ENCODE results near the gene GALNT1. TPM values are rescaled to one million over a fixed set of nuclear protein-coding genes. Genes with fewer than 3 reads are reported as not detected.

Gene GALNT1
- total and polyA plus RNA-seq, 2 of the 4 experiments (the other 2 are of a cell fraction): 24.9 to 43.9 TPM

GRCh38 chr18:35732162-35732561 is 150.6 kb downstream of the GALNT1 start:
- Histone ChIP-seq H3K9me1 (ENCODE audit: insufficient read depth, low read length) (peaks cover 3% of the 10 kb centered on the region; the same call in 1 of the 2 replicates), H2BK5ac (ENCODE audit: low read depth, low read length, poor library complexity, severe bottlenecking) (no peak overlapping the region), H2AK9ac (replicated peaks; ENCODE audit: low read depth, low read length, poor library complexity) (no peak overlapping the region), H3K36me3 (ENCODE audit: control insufficient read depth, insufficient read depth, low read length) (no peaks in the 10 kb centered on the region), H3K27me3 (ENCODE audit: control insufficient read depth, insufficient read depth, low read length) (peaks cover 2% of the 10 kb centered on the region; the same call in 1 of the 2 replicates), H3K4me2 (ENCODE audit: low read depth, low read length) (no peak overlapping the region), H2AK5ac (ENCODE audit: low read depth, low read length) (no peak overlapping the region), H2BK20ac (ENCODE audit: low read depth, low read length) (no peak overlapping the region), H3K9ac (ENCODE audit: low read depth, low read length) (no peak overlapping the region), H4K8ac (ENCODE audit: low read depth in 2 of 2, low read length in 2 of 2) (no peak overlapping the region), H3K4ac (ENCODE audit: low read depth, low read length) (no peak overlapping the region), H3K18ac (ENCODE audit: low read depth, low read length) (no peak overlapping the region), H2BK120ac (ENCODE audit: low read depth, low read length) (no peak overlapping the region), H3K4me1 (ENCODE audit: control insufficient read depth, insufficient read depth, low read length) (no peaks in the 10 kb centered on the region), H3K23ac (ENCODE audit: low read depth, low read length) (no peak overlapping the region), H4K20me1 (ENCODE audit: insufficient read depth, low read length) (no peaks in the 10 kb centered on the region), H4K91ac (ENCODE audit: insufficient read depth, low read depth, low read length) (no peak overlapping the region), H2BK15ac (ENCODE audit: low read depth, low read length) (no peak overlapping the region), H2AFZ (replicated peaks; ENCODE audit: low read length, poor library complexity) (no peak overlapping the region), H4K5ac (ENCODE audit: low read depth, low read length) (no peak overlapping the region), H3K27ac (ENCODE audit: insufficient read depth, low read length) (no peak overlapping the region), H3K4me3 (ENCODE audit: insufficient read depth, low read depth, low read length) (no peak overlapping the region), H3K56ac (ENCODE audit: extremely low read depth, insufficient read depth, low read length) (no peak overlapping the region), H3K79me1 (ENCODE audit: low read depth in 1 of 2, low read length in 2 of 2) (no peaks in the 10 kb centered on the region), H3K14ac (replicated peaks; ENCODE audit: low read depth, low read length) (no peak overlapping the region), H3K9me3 (ENCODE audit: control insufficient read depth, insufficient read depth, low read length) (no peaks in the 10 kb centered on the region)
- CTCF ChIA-PET: no interaction called here
- intact Hi-C loops (cut with micrococcal nuclease) (no loop called here), in situ Hi-C loops (cut with MboI; ENCODE audit: low sequenced_read_pairs) (no loop called here), dilution Hi-C loops (cut with HindIII; ENCODE audit: low sequenced_read_pairs, unreplicated experiment) (no loop called here)
- no peak for DNase-seq
- POLR2A ChIA-PET (ENCODE audit: unreplicated experiment): no interaction called here
- WGBS, 2 experiments (ENCODE audit: extremely low coverage in 2 of 2, insufficient read length in 1 of 2): no CpG with 5 or more reads among the region's 1 CpG
- BruUV-seq (replicated peaks): no TSS peak
- TF ChIP-seq MXI1 (IDR thresholded peaks at IDR 0.05; ENCODE audit: borderline replicate concordance, low read depth, low read length) (no peak), CEBPB (IDR thresholded peaks at IDR 0.05; ENCODE audit: low read depth, low read length) (no peak), USF2 (IDR thresholded peaks at IDR 0.05; ENCODE audit: low read depth, low read length) (no peak), BHLHE40 (IDR thresholded peaks at IDR 0.05; ENCODE audit: low read depth, low read length) (no peak), FOS (IDR thresholded peaks at IDR 0.05; ENCODE audit: low read depth, low read length) (no peak), SMC3 (IDR thresholded peaks at IDR 0.05; ENCODE audit: low read depth, low read length) (no peak), CHD1 (IDR thresholded peaks at IDR 0.05; ENCODE audit: low read depth, low read length) (no peak), NFE2L2 (IDR thresholded peaks at IDR 0.05; ENCODE audit: low read depth, low read length) (no peak), RAD21 (IDR thresholded peaks at IDR 0.05; ENCODE audit: low read length) (no peak), RFX5 (IDR thresholded peaks at IDR 0.05; ENCODE audit: low read depth, low read length) (no peak), MAFK (IDR thresholded peaks at IDR 0.05; ENCODE audit: low read depth, low read length) (no peak), MAZ (IDR thresholded peaks at IDR 0.05; ENCODE audit: borderline replicate concordance, low read depth, low read length) (no peak), RCOR1 (IDR thresholded peaks at IDR 0.05; ENCODE audit: insufficient replicate concordance, low read length) (no peak)
- TF ChIP-seq, protein P1, sequence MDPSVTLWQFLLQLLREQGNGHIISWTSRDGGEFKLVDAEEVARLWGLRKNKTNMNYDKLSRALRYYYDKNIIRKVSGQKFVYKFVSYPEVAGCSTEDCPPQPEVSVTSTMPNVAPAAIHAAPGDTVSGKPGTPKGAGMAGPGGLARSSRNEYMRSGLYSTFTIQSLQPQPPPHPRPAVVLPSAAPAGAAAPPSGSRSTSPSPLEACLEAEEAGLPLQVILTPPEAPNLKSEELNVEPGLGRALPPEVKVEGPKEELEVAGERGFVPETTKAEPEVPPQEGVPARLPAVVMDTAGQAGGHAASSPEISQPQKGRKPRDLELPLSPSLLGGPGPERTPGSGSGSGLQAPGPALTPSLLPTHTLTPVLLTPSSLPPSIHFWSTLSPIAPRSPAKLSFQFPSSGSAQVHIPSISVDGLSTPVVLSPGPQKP (IDR thresholded peaks at IDR 0.05; ENCODE audit: borderline replicate concordance, low read depth, low read length): no peak
- ATAC-seq (ENCODE audit: low read depth): no peak
